BJ (cell line): Measurements from ENCODE around the gene SUV39H1. TPM values are rescaled to one million over a fixed set of nuclear protein-coding genes. Genes with fewer than 3 reads are reported as not detected.

Experiments used
- CTCF ChIA-PET: fragments of 350-600 bp; formaldehyde crosslinking; extraction: SDS; loops from one replicate; lab custom pipeline; 2021; ENCODE audit warnings: antibody characterized with exemption, inconsistent platforms; lab: Yijun Ruan, JAX
- POLR2A ChIA-PET: fragments of 300-600 bp; sonication (Branson Sonifier 250); formaldehyde crosslinking; extraction: SDS; loops from one replicate; lab custom pipeline; 2021; ENCODE audit warnings: antibody characterized with exemption; lab: Charles Lee
- DNase-seq: peaks from one replicate; pipeline ENCODE4 v3.0.0-alpha.2; 2011; ENCODE audit warnings: low read depth
- H3K27me3 ChIP-seq: 2 replicates; pipeline ENCODE4 v1.6.0; 2011; ENCODE audit warnings: low read length; ENCODE audit not compliant: control insufficient read depth, insufficient read depth
- H3K36me3 ChIP-seq: 2 replicates; pipeline ENCODE4 v1.5.1; 2011; ENCODE audit warnings: low read length; ENCODE audit not compliant: control insufficient read depth, insufficient read depth
- H3K4me3 ChIP-seq: 2 replicates; pipeline ENCODE4 v1.5.1; 2011; ENCODE audit warnings: low read depth, mild to moderate bottlenecking, control low read depth, low read length
- polyA plus RNA-seq: library from polyadenylated mRNA; depleted of rRNA; stranded (reverse); fragments of >200 nt; gene quantifications from 2 replicates; pipeline ENCODE4 v1.2.3, GENCODE V29; 2011; rRNA removed
- small RNA-seq: library from RNA; depleted of rRNA; stranded (forward); fragments of <200 nt; gene quantifications from one replicate; pipeline ENCODE3, GENCODE V24; 2012; ENCODE audit warnings: low replicate concordance, low read depth; ENCODE audit not compliant: insufficient read length
- TF ChIP-seq, protein P1 (sequence below): IDR thresholded peaks from 2 replicates; pipeline ENCODE4 v1.5.1; 2011; ENCODE audit warnings: low read depth, mild to moderate bottlenecking, control low read depth, inconsistent platforms, low read length, moderate library complexity; ENCODE audit not compliant: insufficient read depth

SUV39H1 gene
- polyA plus RNA-seq, 1 experiment = 9.7 TPM

DNA sequence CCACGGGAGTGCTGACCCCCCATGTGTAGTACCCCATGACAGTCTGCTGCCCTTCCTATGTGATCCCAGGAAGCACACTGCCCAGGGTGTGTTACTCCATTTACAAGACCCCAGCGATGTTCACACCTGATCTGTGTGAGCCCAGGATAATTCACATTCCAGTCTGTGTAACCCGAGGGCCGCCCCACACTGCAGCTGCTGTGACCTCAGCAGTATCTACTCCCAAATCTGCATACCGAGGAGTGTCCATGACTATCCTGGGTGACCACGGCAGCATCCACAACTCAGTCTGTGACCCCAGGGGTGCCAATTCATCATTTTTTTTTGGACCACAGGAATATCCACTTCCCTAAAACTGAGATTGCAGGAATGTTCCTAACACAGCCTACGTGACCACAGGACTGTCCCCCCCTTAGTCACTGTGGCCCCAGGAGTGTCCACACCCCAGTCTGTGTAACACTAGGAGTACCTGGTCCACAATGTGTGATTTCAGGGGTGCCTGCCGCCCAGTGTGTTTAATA is 57.2 kb downstream of the SUV39H1 start:
- no peaks in the 10 kb centered on the region; the same call in 1 of the 2 replicates for H3K27me3 ChIP-seq
- POLR2A ChIA-PET = no interaction called here

DNA sequence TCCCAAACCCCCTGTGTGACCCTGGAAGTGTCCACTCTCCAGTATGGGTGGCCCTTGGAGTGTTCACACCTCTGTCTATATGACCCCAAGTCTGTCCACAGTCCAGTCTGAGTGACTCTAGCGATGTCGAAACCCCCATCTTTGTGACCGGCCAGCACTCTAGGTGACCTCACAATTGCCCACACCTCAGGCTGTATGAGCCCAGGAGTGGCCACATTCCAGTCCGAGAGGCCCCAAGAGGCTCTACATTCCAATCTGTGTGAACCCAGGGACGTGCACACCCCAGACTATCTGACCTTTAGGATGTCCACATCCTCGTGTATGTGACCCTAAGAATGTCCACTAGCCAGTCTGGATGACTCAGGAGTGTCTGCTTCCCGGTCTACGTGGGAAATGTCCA is 57.7 kb downstream of the SUV39H1 start:
- POLR2A ChIA-PET = no interaction called here
- CTCF ChIA-PET = no interaction called here
- no peak for DNase-seq
- no peaks in the 10 kb centered on the region; the same call in 1 of the 2 replicates for H3K27me3 ChIP-seq
- no peak overlapping the region for H3K4me3 ChIP-seq
- TF ChIP-seq, protein P1, sequence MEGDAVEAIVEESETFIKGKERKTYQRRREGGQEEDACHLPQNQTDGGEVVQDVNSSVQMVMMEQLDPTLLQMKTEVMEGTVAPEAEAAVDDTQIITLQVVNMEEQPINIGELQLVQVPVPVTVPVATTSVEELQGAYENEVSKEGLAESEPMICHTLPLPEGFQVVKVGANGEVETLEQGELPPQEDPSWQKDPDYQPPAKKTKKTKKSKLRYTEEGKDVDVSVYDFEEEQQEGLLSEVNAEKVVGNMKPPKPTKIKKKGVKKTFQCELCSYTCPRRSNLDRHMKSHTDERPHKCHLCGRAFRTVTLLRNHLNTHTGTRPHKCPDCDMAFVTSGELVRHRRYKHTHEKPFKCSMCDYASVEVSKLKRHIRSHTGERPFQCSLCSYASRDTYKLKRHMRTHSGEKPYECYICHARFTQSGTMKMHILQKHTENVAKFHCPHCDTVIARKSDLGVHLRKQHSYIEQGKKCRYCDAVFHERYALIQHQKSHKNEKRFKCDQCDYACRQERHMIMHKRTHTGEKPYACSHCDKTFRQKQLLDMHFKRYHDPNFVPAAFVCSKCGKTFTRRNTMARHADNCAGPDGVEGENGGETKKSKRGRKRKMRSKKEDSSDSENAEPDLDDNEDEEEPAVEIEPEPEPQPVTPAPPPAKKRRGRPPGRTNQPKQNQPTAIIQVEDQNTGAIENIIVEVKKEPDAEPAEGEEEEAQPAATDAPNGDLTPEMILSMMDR = no peak
- no peaks in the 10 kb centered on the region for H3K36me3 ChIP-seq

More for the DNA sequence above, 57.2 kb downstream of the SUV39H1 start:
- H3K4me3 ChIP-seq = no peak overlapping the region
- no peaks in the 10 kb centered on the region for H3K36me3 ChIP-seq
- TF ChIP-seq, protein P1 = no peak
- DNase-seq = no peak
- CTCF ChIA-PET = no interaction called here

Small RNAs within 50 kb of the gene (small RNA-seq; reads per million reads assigned to genes)
- not detected for gene RNU6-1056P

Other genes starting within 250 kb of the SUV39H1 start
- 3.5 and 5.3 TPM in 2 replicates for gene SLC38A5, start 226.5 kb upstream of the SUV39H1 start, polyA plus RNA-seq
- 24.5 and 44.3 TPM in 2 replicates for gene FTSJ1, start 220.5 kb upstream of the SUV39H1 start, polyA plus RNA-seq
- 9.9 and 18.0 TPM in 2 replicates for gene PORCN, start 187.7 kb upstream of the SUV39H1 start, polyA plus RNA-seq
- gene EBP, start 174.9 kb upstream of the SUV39H1 start, polyA plus RNA-seq = 28.3 and 36.1 TPM in 2 replicates
- 10.6 and 17.8 TPM in 2 replicates for gene TBC1D25, start 157.0 kb upstream of the SUV39H1 start, polyA plus RNA-seq
- gene RBM3, start 122.2 kb upstream of the SUV39H1 start, polyA plus RNA-seq = 333 and 406 TPM in 2 replicates
- 41.8 and 119 TPM in 2 replicates for gene WDR13, start 99.2 kb upstream of the SUV39H1 start, polyA plus RNA-seq
- 0.06 and 0.12 TPM in 2 replicates for gene WAS, start 12.9 kb upstream of the SUV39H1 start, polyA plus RNA-seq
- not detected in 2 replicates for gene GLOD5, start 65.0 kb downstream of the SUV39H1 start, polyA plus RNA-seq
- not detected in 2 replicates for gene GATA1, start 89.9 kb downstream of the SUV39H1 start, polyA plus RNA-seq
- gene HDAC6, start 105.3 kb downstream of the SUV39H1 start, polyA plus RNA-seq = 22.5 and 32.1 TPM in 2 replicates
- gene ERAS, start 129.8 kb downstream of the SUV39H1 start, polyA plus RNA-seq = not detected in 2 replicates
- not detected in 2 replicates for gene PCSK1N, start 138.9 kb downstream of the SUV39H1 start, polyA plus RNA-seq
- gene TIMM17B, start 201.0 kb downstream of the SUV39H1 start, polyA plus RNA-seq = 50.2 and 68.4 TPM in 2 replicates
- 63.8 and 89.6 TPM in 2 replicates for gene PQBP1, start 201.2 kb downstream of the SUV39H1 start, polyA plus RNA-seq
- gene SLC35A2, start 214.9 kb downstream of the SUV39H1 start, polyA plus RNA-seq = 42.4 and 69.3 TPM in 2 replicates
- gene PIM2, start 222.3 kb downstream of the SUV39H1 start, polyA plus RNA-seq = 5.6 and 8.0 TPM in 2 replicates